Cardiac fibroblast (primary cell): ENCODE results near the gene SULF2.

Experiments used
- DNase-seq, 2 donors: peaks; one replicate each; pipeline versions ENCODE4 v3.0.0 to v3.0.0-alpha.2; 2010; ENCODE audit warnings: low read depth in 2 of 2
- H3K4me3 ChIP-seq, 2 donors: replicated peaks in 1 of 2; 1 replicate in 1 of 2; 2 replicates in 1 of 2; pipeline ENCODE4 v1.5.1; 2011; ENCODE audit warnings: low read depth in 2 of 2, low read length in 2 of 2, mild to moderate bottlenecking in 2 of 2, moderate library complexity in 1 of 2
- CTCF ChIP-seq: IDR thresholded peaks from one replicate; pipeline ENCODE4 v1.5.1; 2011; ENCODE audit warnings: low read depth, mild to moderate bottlenecking, low read length, inconsistent platforms

The SULF2 gene

GRCh38 chr20:47711046-47711752 lies 74.1 kb downstream of the SULF2 start:
- TF ChIP-seq CTCF: no peak
- no peak overlapping the region for H3K4me3 ChIP-seq
- DNase-seq: no peak

- no peak for DNase-seq
- H3K4me3 ChIP-seq: no peak overlapping the region
- TF ChIP-seq CTCF: no peak
Measured at GRCh38 chr20:47710665-47711045, 74.6 kb downstream of the SULF2 start.

- no peak for TF ChIP-seq CTCF
- no peak overlapping the region for H3K4me3 ChIP-seq
Measured at GRCh38 chr20:47708953-47709833, 76.1 kb downstream of the SULF2 start.

GRCh38 chr20:47708140-47708807 lies 77.0 kb downstream of the SULF2 start:
- DNase-seq: no peak
- H3K4me3 ChIP-seq: no peak overlapping the region
- TF ChIP-seq CTCF: no peak

More at GRCh38 chr20:47708953-47709833, 76.1 kb downstream of the SULF2 start:
- no peak for DNase-seq

- no peak for DNase-seq
- H3K4me3 ChIP-seq: no peak overlapping the region
- TF ChIP-seq CTCF: no peak
Measured at GRCh38 chr20:47706345-47706744, 78.9 kb downstream of the SULF2 start.

- TF ChIP-seq CTCF: no peak
- DNase-seq: peak; percentile 17 to 70
- no peak overlapping the region for H3K4me3 ChIP-seq
Measured at GRCh38 chr20:47705497-47705856, 79.8 kb downstream of the SULF2 start.
